Measurements from ENCODE around the gene MAN2A2.

DNA sequence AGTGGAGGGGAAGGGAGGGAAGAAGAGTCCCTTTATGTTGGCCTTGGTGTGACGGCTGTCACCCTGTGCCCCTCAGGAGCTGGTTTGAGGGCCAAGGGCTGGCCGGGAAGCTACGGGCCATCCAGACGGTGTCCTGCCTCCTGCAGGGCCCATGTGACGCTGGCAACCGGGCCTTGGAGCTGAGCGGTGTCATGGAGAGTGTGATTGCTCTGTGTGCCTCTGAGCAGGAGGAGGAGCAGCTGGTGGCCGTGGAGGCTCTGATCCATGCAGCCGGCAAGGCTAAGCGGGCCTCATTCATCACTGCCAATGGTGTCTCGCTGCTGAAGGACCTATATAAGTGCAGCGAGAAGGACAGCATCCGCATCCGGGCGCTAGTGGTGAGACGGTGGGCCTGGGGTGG lies 43.4 kb downstream of the MAN2A2 start:
- TF ChIP-seq, protein P1, sequence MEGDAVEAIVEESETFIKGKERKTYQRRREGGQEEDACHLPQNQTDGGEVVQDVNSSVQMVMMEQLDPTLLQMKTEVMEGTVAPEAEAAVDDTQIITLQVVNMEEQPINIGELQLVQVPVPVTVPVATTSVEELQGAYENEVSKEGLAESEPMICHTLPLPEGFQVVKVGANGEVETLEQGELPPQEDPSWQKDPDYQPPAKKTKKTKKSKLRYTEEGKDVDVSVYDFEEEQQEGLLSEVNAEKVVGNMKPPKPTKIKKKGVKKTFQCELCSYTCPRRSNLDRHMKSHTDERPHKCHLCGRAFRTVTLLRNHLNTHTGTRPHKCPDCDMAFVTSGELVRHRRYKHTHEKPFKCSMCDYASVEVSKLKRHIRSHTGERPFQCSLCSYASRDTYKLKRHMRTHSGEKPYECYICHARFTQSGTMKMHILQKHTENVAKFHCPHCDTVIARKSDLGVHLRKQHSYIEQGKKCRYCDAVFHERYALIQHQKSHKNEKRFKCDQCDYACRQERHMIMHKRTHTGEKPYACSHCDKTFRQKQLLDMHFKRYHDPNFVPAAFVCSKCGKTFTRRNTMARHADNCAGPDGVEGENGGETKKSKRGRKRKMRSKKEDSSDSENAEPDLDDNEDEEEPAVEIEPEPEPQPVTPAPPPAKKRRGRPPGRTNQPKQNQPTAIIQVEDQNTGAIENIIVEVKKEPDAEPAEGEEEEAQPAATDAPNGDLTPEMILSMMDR (IDR thresholded peaks at IDR 0.05) = no peak
- no peak for TF ChIP-seq POLR2A (IDR thresholded peaks at IDR 0.05)

Data from right lobe of liver (tissue), 4 donors.